ENCODE results near the gene CCL5. TPM values are rescaled to one million over a fixed set of nuclear protein-coding genes. Genes with fewer than 3 reads are reported as not detected.

CCL5 gene
- total and polyA plus RNA-seq, 2 donors (not counting 3 experiments of a cell fraction or from before 2014, with no cell fraction given), result not detected

Small RNA genes within 50 kb of the gene (small RNA-seq; reads per million reads assigned to genes)
- 10.1 reads per million, percentile 61 among the genes with 10 or more reads in this experiment for gene RF00100 (ENCODE audit: insufficient read depth, insufficient read length, low read depth, low replicate concordance)

Other genes starting within 250 kb of the CCL5 start
- gene RASL10B, start 148.7 kb downstream of the CCL5 start, total RNA-seq, result 0.71 and 0.78 TPM in 2 replicates
- 0.19 and 0.29 TPM in 2 replicates for gene RASL10B, start 148.7 kb downstream of the CCL5 start, polyA plus RNA-seq
- gene GAS2L2, start 127.1 kb downstream of the CCL5 start, total RNA-seq, result not detected in 2 replicates
- not detected in 2 replicates for gene GAS2L2, start 127.1 kb downstream of the CCL5 start, polyA plus RNA-seq
- gene C17orf50, start 119.5 kb downstream of the CCL5 start, total RNA-seq, result not detected in 2 replicates
- 0.15 TPM in 1 of 2 replicates, not detected in the other for gene C17orf50, start 119.5 kb downstream of the CCL5 start, polyA plus RNA-seq
- 3.6 and 6.1 TPM in 2 replicates for gene MMP28, start 84.7 kb downstream of the CCL5 start, total RNA-seq
- gene MMP28, start 84.7 kb downstream of the CCL5 start, polyA plus RNA-seq, result 7.1 and 8.4 TPM in 2 replicates
- gene TAF15, start 70.9 kb downstream of the CCL5 start, total RNA-seq, result 244 and 247 TPM in 2 replicates
- gene TAF15, start 70.9 kb downstream of the CCL5 start, polyA plus RNA-seq, result 35.7 and 59.4 TPM in 2 replicates
- gene HEATR9, start 11.5 kb downstream of the CCL5 start, total RNA-seq, result not detected in 2 replicates
- not detected in 2 replicates for gene HEATR9, start 11.5 kb downstream of the CCL5 start, polyA plus RNA-seq
- 0.46 TPM in 1 of 2 replicates, not detected in the other for gene RDM1, start 50.4 kb upstream of the CCL5 start, total RNA-seq
- gene RDM1, start 50.4 kb upstream of the CCL5 start, polyA plus RNA-seq, result 0.12 and 0.21 TPM in 2 replicates
- not detected in 2 replicates for gene LYZL6, start 63.4 kb upstream of the CCL5 start, total RNA-seq
- gene LYZL6, start 63.4 kb upstream of the CCL5 start, polyA plus RNA-seq, result not detected in 2 replicates
- 0.51 and 0.55 TPM in 2 replicates for gene CCL16, start 101.1 kb upstream of the CCL5 start, total RNA-seq
- gene CCL16, start 101.1 kb upstream of the CCL5 start, polyA plus RNA-seq, result 0.18 TPM in 1 of 2 replicates, not detected in the other
- 9.5 and 21.3 TPM in 2 replicates for gene CCL14, start 106.4 kb upstream of the CCL5 start, total RNA-seq
- 25.8 and 29.8 TPM in 2 replicates for gene CCL14, start 106.4 kb upstream of the CCL5 start, polyA plus RNA-seq
- gene CCL15, start 121.2 kb upstream of the CCL5 start, total RNA-seq, result not detected in 2 replicates
- gene CCL15, start 121.2 kb upstream of the CCL5 start, polyA plus RNA-seq, result not detected in 2 replicates
- gene CCL23, start 137.6 kb upstream of the CCL5 start, total RNA-seq, result 1.0 TPM in 1 of 2 replicates, not detected in the other
- 1.1 TPM in 2 replicates for gene CCL23, start 137.6 kb upstream of the CCL5 start, polyA plus RNA-seq
- not detected in 2 replicates for gene CCL18, start 183.9 kb upstream of the CCL5 start, total RNA-seq
- gene CCL18, start 183.9 kb upstream of the CCL5 start, polyA plus RNA-seq, result not detected in 2 replicates
- not detected in 2 replicates for gene CCL3, start 209.8 kb upstream of the CCL5 start, total RNA-seq
- not detected in 2 replicates for gene CCL3, start 209.8 kb upstream of the CCL5 start, polyA plus RNA-seq
- not detected in 2 replicates for gene CCL4, start 223.5 kb upstream of the CCL5 start, total RNA-seq
- gene CCL4, start 223.5 kb upstream of the CCL5 start, polyA plus RNA-seq, result not detected in 2 replicates

Measured in endothelial cell of umbilical vein (primary cell).